ENCODE data around the gene C1orf35. TPM values are rescaled to one million over a fixed set of nuclear protein-coding genes. Genes with fewer than 3 reads are reported as not detected.

C1orf35 gene
- total RNA-seq, 1 experiment from 2014 or later, result 10.4 TPM

DNA sequence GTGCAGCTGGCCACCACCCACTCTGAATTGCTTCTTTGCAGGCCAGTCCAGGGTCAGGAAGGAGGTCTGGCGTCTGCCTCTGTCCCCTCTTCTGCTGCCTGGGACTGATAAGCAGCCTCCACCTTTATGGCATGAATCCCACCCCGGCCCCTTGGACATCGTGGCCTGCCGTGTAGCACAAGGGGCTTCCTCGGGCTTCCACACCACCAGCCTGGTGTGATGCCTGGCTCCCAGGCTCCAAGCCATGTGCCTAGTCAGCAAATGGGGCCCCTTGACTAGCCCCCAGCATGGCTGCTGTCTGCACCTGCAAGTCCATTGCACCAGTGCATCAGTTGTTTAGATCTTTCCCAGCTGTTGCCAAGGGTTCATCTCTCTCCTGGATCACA, 30.5 kb downstream of the C1orf35 start:
- DNase-seq, result no peak
- no peak overlapping the region for H3K4me2 ChIP-seq (ENCODE audit: low read depth, low read length, poor library complexity, severe bottlenecking)
- no peaks in the 10 kb centered on the region for H3K4me1 ChIP-seq (ENCODE audit: low read length)
- no peak overlapping the region for H3K27ac ChIP-seq (ENCODE audit: low read length)
- no peak overlapping the region for H3K9ac ChIP-seq (ENCODE audit: low read length)
- H3K36me3 ChIP-seq (ENCODE audit: insufficient read depth, low read length), result no peaks in the 10 kb centered on the region
- H3K9me2 ChIP-seq (replicated peaks; ENCODE audit: insufficient read depth, low read length), result no peaks in the 10 kb centered on the region
- H3K4me3 ChIP-seq (ENCODE audit: low read length), result no peak overlapping the region
- no peak overlapping the region for H2AFZ ChIP-seq (ENCODE audit: low read length)
- H3K27me3 ChIP-seq (ENCODE audit: low read length), result no peaks in the 10 kb centered on the region
- H4K20me1 ChIP-seq (ENCODE audit: insufficient read depth, low read depth, low read length), result peaks cover 12% of the 10 kb centered on the region; the same call in 1 of the 2 replicates
- no peaks in the 10 kb centered on the region for H3K9me3 ChIP-seq (ENCODE audit: low read length)
- H3K79me2 ChIP-seq (ENCODE audit: low read length), result no peaks in the 10 kb centered on the region

DNA sequence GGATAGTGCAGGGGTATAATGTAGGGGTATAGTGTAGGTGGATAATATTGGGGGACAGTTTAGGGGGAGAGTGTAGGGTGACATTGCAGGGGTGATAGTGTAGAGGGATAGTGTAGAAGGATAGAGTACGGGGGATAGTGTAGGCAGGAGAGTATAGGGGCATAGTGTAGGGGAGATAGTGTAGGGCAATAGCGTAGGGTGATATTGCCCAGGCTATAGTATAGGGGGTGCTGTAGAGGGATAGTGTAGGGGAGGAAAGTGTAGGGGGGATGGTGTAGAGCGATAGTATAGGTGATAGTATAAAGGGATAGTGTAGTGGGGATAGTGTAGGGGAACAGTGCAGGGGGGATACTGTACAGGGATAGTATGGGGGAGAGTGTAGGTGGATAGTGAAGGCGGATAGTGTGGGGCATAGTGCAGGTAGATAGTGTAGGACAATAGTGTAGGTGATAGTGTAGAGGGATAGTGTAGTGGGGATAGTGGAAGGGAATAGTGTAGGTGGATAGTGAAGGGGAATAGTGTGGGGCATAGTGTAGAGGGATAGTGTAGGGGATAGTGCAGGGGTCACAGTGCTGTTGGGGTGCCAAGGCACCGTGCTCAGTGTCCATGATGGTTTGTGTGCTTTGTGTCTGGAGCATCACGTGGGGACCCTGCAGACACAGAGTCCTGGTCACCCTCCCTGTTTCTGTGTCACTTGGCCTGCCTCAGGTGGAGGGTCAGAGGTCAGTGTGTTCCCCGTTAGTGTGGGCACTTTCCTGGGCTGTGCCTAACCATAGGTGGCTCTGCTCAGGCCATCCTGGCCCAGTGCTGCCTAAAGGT, 31.1 kb downstream of the C1orf35 start:
- H3K27me3 ChIP-seq (ENCODE audit: low read length), result no peaks in the 10 kb centered on the region
- no peaks in the 10 kb centered on the region for H3K9me2 ChIP-seq (replicated peaks; ENCODE audit: insufficient read depth, low read length)
- H3K9ac ChIP-seq (ENCODE audit: low read length), result no peak overlapping the region
- H3K79me2 ChIP-seq (ENCODE audit: low read length), result no peaks in the 10 kb centered on the region
- H4K20me1 ChIP-seq (ENCODE audit: insufficient read depth, low read depth, low read length), result peaks cover 6% of the 10 kb centered on the region; the same call in 1 of the 2 replicates
- H3K4me3 ChIP-seq (ENCODE audit: low read length), result no peak overlapping the region
- no peak overlapping the region for H2AFZ ChIP-seq (ENCODE audit: low read length)
- H3K9me3 ChIP-seq (ENCODE audit: low read length), result no peaks in the 10 kb centered on the region
- H3K36me3 ChIP-seq (ENCODE audit: insufficient read depth, low read length), result no peaks in the 10 kb centered on the region
- no peak overlapping the region for H3K4me2 ChIP-seq (ENCODE audit: low read depth, low read length, poor library complexity, severe bottlenecking)
- no peaks in the 10 kb centered on the region for H3K4me1 ChIP-seq (ENCODE audit: low read length)
- no peak for DNase-seq
- H3K27ac ChIP-seq (ENCODE audit: low read length), result no peak overlapping the region

DNA sequence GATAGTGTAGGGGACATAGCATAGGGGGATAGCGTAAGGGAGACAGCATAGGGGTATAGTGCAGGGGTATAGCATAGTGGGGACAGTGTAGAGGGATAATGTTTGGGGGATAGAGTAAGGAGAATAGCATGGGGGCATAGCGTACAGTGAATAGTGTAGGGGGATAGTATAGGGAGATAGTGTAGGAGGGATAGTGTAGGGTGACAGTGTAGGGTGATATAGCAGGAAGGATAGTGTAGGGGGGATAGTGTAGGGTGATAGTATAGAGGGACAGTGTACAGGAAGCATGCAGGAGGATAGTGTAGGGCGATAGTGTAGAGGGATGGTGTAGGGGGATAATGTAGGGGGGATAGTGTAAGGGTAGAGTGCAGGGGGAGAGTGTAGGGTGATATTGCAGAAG, 32.3 kb downstream of the C1orf35 start:
- Histone ChIP-seq H3K4me3 (ENCODE audit: low read length) (no peak overlapping the region), H3K9ac (ENCODE audit: low read length) (no peak overlapping the region), H3K79me2 (ENCODE audit: low read length) (no peaks in the 10 kb centered on the region), H2AFZ (ENCODE audit: low read length) (no peak overlapping the region), H3K9me2 (replicated peaks; ENCODE audit: insufficient read depth, low read length) (no peaks in the 10 kb centered on the region), H3K9me3 (ENCODE audit: low read length) (no peaks in the 10 kb centered on the region), H3K27ac (ENCODE audit: low read length) (no peak overlapping the region), H3K36me3 (ENCODE audit: insufficient read depth, low read length) (no peaks in the 10 kb centered on the region), H4K20me1 (ENCODE audit: insufficient read depth, low read depth, low read length) (peaks cover 5% of the 10 kb centered on the region; the same call in 1 of the 2 replicates), H3K27me3 (ENCODE audit: low read length) (no peaks in the 10 kb centered on the region), H3K4me2 (ENCODE audit: low read depth, low read length, poor library complexity, severe bottlenecking) (no peak overlapping the region), H3K4me1 (ENCODE audit: low read length) (no peaks in the 10 kb centered on the region)
- DNase-seq, result no peak

DNA sequence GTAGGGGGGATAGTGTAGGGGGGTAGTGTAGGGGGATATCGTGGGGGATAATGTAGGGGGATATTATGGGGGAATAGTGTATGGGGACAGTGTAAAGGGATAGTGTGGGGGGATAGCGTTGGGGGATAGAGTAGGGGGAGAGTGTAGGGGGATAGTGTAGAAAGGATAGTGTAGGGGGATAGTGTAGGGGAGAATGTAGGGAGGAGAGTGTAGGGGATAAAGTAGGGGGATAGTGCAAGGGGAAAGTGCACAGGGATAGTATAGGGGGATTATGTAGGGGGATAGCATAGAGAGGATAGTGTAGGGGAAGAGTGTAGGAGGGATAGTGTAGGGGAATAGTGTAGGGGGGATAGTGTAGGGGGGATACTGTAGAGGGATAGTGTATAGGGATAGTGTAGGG, 33.0 kb downstream of the C1orf35 start:
- H3K9me3 ChIP-seq (ENCODE audit: low read length), result no peaks in the 10 kb centered on the region
- peaks cover 5% of the 10 kb centered on the region; the same call in 1 of the 2 replicates for H4K20me1 ChIP-seq (ENCODE audit: insufficient read depth, low read depth, low read length)
- no peaks in the 10 kb centered on the region for H3K79me2 ChIP-seq (ENCODE audit: low read length)
- no peak overlapping the region for H3K4me3 ChIP-seq (ENCODE audit: low read length)
- no peak overlapping the region for H2AFZ ChIP-seq (ENCODE audit: low read length)
- DNase-seq, result no peak
- no peak overlapping the region for H3K9ac ChIP-seq (ENCODE audit: low read length)
- no peak overlapping the region for H3K27ac ChIP-seq (ENCODE audit: low read length)
- no peaks in the 10 kb centered on the region for H3K4me1 ChIP-seq (ENCODE audit: low read length)
- no peaks in the 10 kb centered on the region for H3K9me2 ChIP-seq (replicated peaks; ENCODE audit: insufficient read depth, low read length)
- H3K36me3 ChIP-seq (ENCODE audit: insufficient read depth, low read length), result no peaks in the 10 kb centered on the region
- H3K27me3 ChIP-seq (ENCODE audit: low read length), result no peaks in the 10 kb centered on the region
- no peak overlapping the region for H3K4me2 ChIP-seq (ENCODE audit: low read depth, low read length, poor library complexity, severe bottlenecking)

DNA sequence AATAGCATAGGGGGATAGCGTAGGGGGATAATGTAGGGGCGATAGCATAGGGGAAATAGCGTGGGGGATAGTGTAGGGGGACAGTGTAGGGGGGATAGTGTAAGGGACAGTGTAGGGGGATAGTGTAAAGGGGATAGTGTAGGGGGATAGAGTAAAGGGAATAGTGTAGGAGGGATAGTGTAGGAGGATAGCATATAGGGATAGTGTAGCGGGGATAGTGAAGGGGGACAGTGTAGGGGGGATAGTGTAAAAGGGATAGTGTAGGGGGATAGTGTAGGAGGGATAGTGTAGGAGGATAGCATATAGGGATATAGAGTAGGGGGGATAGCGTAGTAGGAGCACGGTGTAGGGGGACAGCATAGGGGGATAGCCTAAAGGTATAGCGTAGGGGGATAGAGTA, 34.8 kb downstream of the C1orf35 start:
- no peak overlapping the region for H3K4me3 ChIP-seq (ENCODE audit: low read length)
- H4K20me1 ChIP-seq (ENCODE audit: insufficient read depth, low read depth, low read length), result no peaks in the 10 kb centered on the region
- no peaks in the 10 kb centered on the region for H3K27me3 ChIP-seq (ENCODE audit: low read length)
- DNase-seq, result no peak
- H3K36me3 ChIP-seq (ENCODE audit: insufficient read depth, low read length), result no peaks in the 10 kb centered on the region
- no peaks in the 10 kb centered on the region for H3K79me2 ChIP-seq (ENCODE audit: low read length)
- no peaks in the 10 kb centered on the region for H3K4me1 ChIP-seq (ENCODE audit: low read length)
- H2AFZ ChIP-seq (ENCODE audit: low read length), result no peak overlapping the region
- no peaks in the 10 kb centered on the region for H3K9me3 ChIP-seq (ENCODE audit: low read length)
- no peak overlapping the region for H3K4me2 ChIP-seq (ENCODE audit: low read depth, low read length, poor library complexity, severe bottlenecking)
- no peak overlapping the region for H3K9ac ChIP-seq (ENCODE audit: low read length)
- H3K27ac ChIP-seq (ENCODE audit: low read length), result no peak overlapping the region
- no peaks in the 10 kb centered on the region for H3K9me2 ChIP-seq (replicated peaks; ENCODE audit: insufficient read depth, low read length)

DNA sequence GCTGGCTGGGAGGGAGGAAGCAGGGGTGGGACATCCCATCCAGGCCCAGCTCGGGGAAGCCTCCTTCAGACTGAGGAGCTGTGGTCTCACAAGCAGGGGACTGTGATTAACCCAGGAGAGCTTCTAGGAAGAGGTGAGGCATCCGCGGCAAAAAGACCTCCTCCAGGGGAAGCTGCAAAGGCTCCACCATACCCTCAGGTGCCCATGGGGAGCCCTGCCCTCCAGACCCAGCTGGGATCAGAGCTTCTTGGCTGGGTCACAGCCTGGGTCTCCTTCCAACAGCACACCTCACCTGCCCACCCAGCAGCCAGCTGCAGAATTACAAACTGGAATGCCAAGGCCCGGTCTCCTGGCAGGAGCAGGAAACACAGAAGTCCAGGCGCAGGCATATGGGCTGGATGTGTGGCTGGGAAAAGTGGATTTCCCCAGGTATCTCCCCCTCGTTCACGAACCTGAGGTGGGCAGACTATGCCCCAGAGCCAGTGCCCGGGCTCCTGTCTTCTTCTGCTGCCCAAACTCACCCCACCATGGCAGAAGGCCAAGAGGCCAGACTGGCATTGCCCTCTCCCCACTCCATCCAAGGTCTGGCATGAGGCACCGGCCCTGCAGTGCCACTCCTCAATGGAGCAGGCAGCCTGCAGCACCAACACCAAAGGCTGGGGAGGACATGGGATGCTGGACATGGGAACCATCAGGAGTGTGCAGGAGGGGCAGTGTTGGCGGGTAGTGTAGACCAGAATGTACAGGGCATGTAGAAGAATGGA, 36.1 kb downstream of the C1orf35 start:
- Histone ChIP-seq H3K36me3 (ENCODE audit: insufficient read depth, low read length) (no peaks in the 10 kb centered on the region), H3K27me3 (ENCODE audit: low read length) (no peaks in the 10 kb centered on the region), H3K4me3 (ENCODE audit: low read length) (no peak overlapping the region), H4K20me1 (ENCODE audit: insufficient read depth, low read depth, low read length) (no peaks in the 10 kb centered on the region), H2AFZ (ENCODE audit: low read length) (no peak overlapping the region), H3K9me3 (ENCODE audit: low read length) (no peaks in the 10 kb centered on the region), H3K4me2 (ENCODE audit: low read depth, low read length, poor library complexity, severe bottlenecking) (no peak overlapping the region), H3K9ac (ENCODE audit: low read length) (no peak overlapping the region), H3K79me2 (ENCODE audit: low read length) (no peaks in the 10 kb centered on the region), H3K9me2 (replicated peaks; ENCODE audit: insufficient read depth, low read length) (no peaks in the 10 kb centered on the region), H3K4me1 (ENCODE audit: low read length) (no peaks in the 10 kb centered on the region), H3K27ac (ENCODE audit: low read length) (no peak overlapping the region)
- DNase-seq, result no peak

DNA sequence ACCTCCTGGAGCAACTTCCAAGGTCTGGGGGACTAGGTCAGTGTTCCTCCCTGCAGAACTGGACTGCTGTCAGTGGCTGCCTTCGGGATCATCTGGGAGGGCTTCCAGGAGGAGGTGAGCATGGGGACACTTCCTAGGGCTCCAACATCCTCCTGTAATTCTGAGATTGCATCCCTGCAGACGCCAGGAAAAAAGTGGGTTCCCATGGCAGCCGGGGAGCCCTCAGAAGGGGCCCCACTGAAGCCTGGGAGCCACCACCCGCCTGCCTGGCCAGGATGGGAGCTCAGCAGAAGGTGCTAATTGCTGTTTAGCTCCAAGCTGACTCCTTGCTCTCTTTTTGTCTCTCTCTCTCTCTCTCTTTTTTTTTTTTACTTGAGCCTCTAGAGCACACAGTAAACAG, 36.7 kb downstream of the C1orf35 start:
- H3K79me2 ChIP-seq (ENCODE audit: low read length), result no peaks in the 10 kb centered on the region
- no peaks in the 10 kb centered on the region for H3K9me2 ChIP-seq (replicated peaks; ENCODE audit: insufficient read depth, low read length)
- H3K27me3 ChIP-seq (ENCODE audit: low read length), result no peaks in the 10 kb centered on the region
- H2AFZ ChIP-seq (ENCODE audit: low read length), result no peak overlapping the region
- no peak for DNase-seq
- no peaks in the 10 kb centered on the region for H4K20me1 ChIP-seq (ENCODE audit: insufficient read depth, low read depth, low read length)
- H3K9me3 ChIP-seq (ENCODE audit: low read length), result no peaks in the 10 kb centered on the region
- H3K4me2 ChIP-seq (ENCODE audit: low read depth, low read length, poor library complexity, severe bottlenecking), result no peak overlapping the region
- H3K4me1 ChIP-seq (ENCODE audit: low read length), result no peaks in the 10 kb centered on the region
- H3K36me3 ChIP-seq (ENCODE audit: insufficient read depth, low read length), result no peaks in the 10 kb centered on the region
- no peak overlapping the region for H3K27ac ChIP-seq (ENCODE audit: low read length)
- no peak overlapping the region for H3K9ac ChIP-seq (ENCODE audit: low read length)
- H3K4me3 ChIP-seq (ENCODE audit: low read length), result no peak overlapping the region

DNA sequence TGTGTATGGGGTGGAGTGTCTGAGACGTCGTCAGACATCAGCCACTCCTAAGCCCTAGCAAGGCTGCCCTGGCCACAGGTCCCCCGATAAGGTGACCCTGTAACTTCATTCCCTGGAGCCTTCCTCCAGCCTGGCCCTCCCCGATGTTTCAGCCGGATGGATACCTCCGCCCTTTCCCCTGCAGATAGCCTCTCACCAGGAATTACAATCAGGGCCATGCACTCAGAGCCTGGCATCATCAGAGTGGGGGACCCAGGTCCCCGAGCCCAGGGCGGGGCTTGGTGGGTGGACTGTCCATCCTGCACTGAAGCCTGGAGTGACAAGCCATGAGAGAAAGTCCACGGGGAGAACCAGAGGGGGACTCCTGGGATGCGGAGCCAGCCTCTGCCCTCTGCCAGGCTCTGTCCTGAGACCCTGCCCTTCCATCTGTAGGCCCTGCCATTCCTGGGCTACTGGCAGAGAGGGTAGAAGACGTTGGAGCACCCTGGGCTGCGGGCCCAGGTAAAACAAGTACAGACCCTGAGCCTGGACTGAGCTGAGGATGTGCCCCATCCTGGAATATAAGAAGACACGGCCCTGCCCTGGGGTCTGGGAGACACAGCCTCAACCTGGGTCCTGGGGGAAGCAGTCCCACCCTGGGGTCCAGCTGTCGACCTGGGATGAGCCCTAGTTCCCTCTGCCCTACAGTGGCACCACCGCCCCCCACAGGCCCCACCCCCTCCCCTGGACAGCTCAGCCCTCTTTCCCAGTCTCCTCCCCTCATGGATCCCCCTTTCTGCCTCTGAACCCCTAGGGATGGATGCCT, 37.4 kb downstream of the C1orf35 start:
- no peak for DNase-seq
- Histone ChIP-seq H3K27me3 (ENCODE audit: low read length) (no peaks in the 10 kb centered on the region), H3K9ac (ENCODE audit: low read length) (no peak overlapping the region)

More for the DNA sequence above, 37.4 kb downstream of the C1orf35 start:
- Histone ChIP-seq H3K79me2 (ENCODE audit: low read length) (no peaks in the 10 kb centered on the region), H3K27ac (ENCODE audit: low read length) (no peak overlapping the region), H4K20me1 (ENCODE audit: insufficient read depth, low read depth, low read length) (no peaks in the 10 kb centered on the region), H3K4me1 (ENCODE audit: low read length) (no peaks in the 10 kb centered on the region), H3K4me2 (ENCODE audit: low read depth, low read length, poor library complexity, severe bottlenecking) (no peak overlapping the region), H3K36me3 (ENCODE audit: insufficient read depth, low read length) (no peaks in the 10 kb centered on the region), H3K9me3 (ENCODE audit: low read length) (no peaks in the 10 kb centered on the region), H2AFZ (ENCODE audit: low read length) (no peak overlapping the region), H3K4me3 (ENCODE audit: low read length) (no peak overlapping the region), H3K9me2 (replicated peaks; ENCODE audit: insufficient read depth, low read length) (no peaks in the 10 kb centered on the region)

Data from Karpas-422 (cell line).